GM19351 (cell line): ENCODE results near the gene NT5C.
A peak's percentile ranks its signal among the peaks of the same experiment; 100 is the strongest.

Experiments
- ATAC-seq: cut with Tn5 transposase; IDR thresholded peaks from one replicate; pipeline ENCODE4 v1.9.1; 2021; ENCODE audit warnings: mild to moderate bottlenecking, moderate library complexity; ENCODE audit not compliant: unreplicated experiment

NT5C gene

GRCh38 chr17:75118307-75118706 lies 13.2 kb downstream of the NT5C start:
- no peak for ATAC-seq

GRCh38 chr17:75116737-75117136 lies 14.8 kb downstream of the NT5C start:
- ATAC-seq, result no peak

GRCh38 chr17:75115555-75115954 lies 16.0 kb downstream of the NT5C start:
- no peak for ATAC-seq

- ATAC-seq, result no peak
These were observed 16.8 kb downstream of the NT5C start for GRCh38 chr17:75114552-75115314.

GRCh38 chr17:75113798-75114551 lies 17.6 kb downstream of the NT5C start:
- ATAC-seq, result peak; percentile 49

GRCh38 chr17:75111777-75112335 lies 19.7 kb downstream of the NT5C start:
- no peak for ATAC-seq

GRCh38 chr17:75110234-75110937 lies 21.2 kb downstream of the NT5C start:
- ATAC-seq, result no peak

- peak; percentile 49 for ATAC-seq
These were observed 21.9 kb downstream of the NT5C start, which contains the start of gene ARMC7 for GRCh38 chr17:75109407-75110233. ARMC7 (plus strand) TSS chr17:75109969; CDS start chr17:75110289, 320 bp downstream.

GRCh38 chr17:75109046-75109406 lies 22.5 kb downstream of the NT5C start:
- no peak for ATAC-seq

- no peak for ATAC-seq
These were observed 23.3 kb downstream of the NT5C start for GRCh38 chr17:75108193-75108592.

GRCh38 chr17:75105126-75106080 lies 26.1 kb downstream of the NT5C start:
- peak; percentile 66 for ATAC-seq

GRCh38 chr17:75103601-75104554 lies 27.7 kb downstream of the NT5C start:
- no peak for ATAC-seq

- ATAC-seq, result no peak
These were observed 29.1 kb downstream of the NT5C start for GRCh38 chr17:75102385-75102821.

- ATAC-seq, result no peak
These were observed 31.5 kb downstream of the NT5C start for GRCh38 chr17:75099881-75100595.

- no peak for ATAC-seq
These were observed 32.7 kb downstream of the NT5C start for GRCh38 chr17:75098861-75099260.

- ATAC-seq, result no peak
These were observed 33.7 kb downstream of the NT5C start for GRCh38 chr17:75097865-75098264.

- ATAC-seq, result no peak
These were observed 35.4 kb downstream of the NT5C start for GRCh38 chr17:75096082-75096625.
